Ishikawa (cell line): Measurements from ENCODE around the gene MLN.

Source experiments
- CREB1 ChIP-seq: IDR thresholded peaks from 2 replicates; pipeline ENCODE4 v1.6.1; 2012; ENCODE audit warnings: low read depth
- RAD21 ChIP-seq: IDR thresholded peaks from 2 replicates; pipeline ENCODE4 v1.6.1; 2012; ENCODE audit warnings: low read depth

- TF ChIP-seq CREB1 (no peak), RAD21 (no peak)
Measured at GRCh38 chr6:33853026-33853425, 49.2 kb upstream of the MLN start.
